Thyroid gland (tissue), 4 donors: Measurements from ENCODE around the gene PAPLN. TPM values are rescaled to one million over a fixed set of nuclear protein-coding genes. Genes with fewer than 3 reads are reported as not detected.

Experiments
- DNase-seq, 2 donors: peaks; one replicate each; pipeline ENCODE4 v3.0.0-alpha.2; 2019
- H3K27ac ChIP-seq, 3 donors: fragments of 200-600 bp; sonication (generic); 1 replicate in 2 of 3; 2 replicates in 1 of 3; pipeline ENCODE4 v1.5.1; 2016 to 2019; ENCODE audit warnings: mild to moderate bottlenecking in 1 of 3, moderate library complexity in 1 of 3
- H3K27me3 ChIP-seq: fragments of 200-600 bp; sonication (generic); one replicate; pipeline ENCODE4 v1.5.1; 2019
- H3K36me3 ChIP-seq, 2 donors: fragments of 200-600 bp; sonication (generic); one replicate each; pipeline ENCODE4 v1.5.1; 2016 to 2019
- H3K4me1 ChIP-seq, 2 donors: fragments of 200-600 bp; sonication (generic); one replicate each; pipeline ENCODE4 v1.5.1; 2017 to 2019
- H3K4me3 ChIP-seq, 3 donors: fragments of 200-600 bp; sonication (generic); replicated peaks in 1 of 3; 1 replicate in 2 of 3; 2 replicates in 1 of 3; pipeline ENCODE4 v1.5.1; 2016; ENCODE audit warnings: mild to moderate bottlenecking in 1 of 3
- H3K9me3 ChIP-seq: fragments of 200-600 bp; sonication (generic); one replicate; pipeline ENCODE4 v1.5.1; 2017
- CTCF ChIP-seq, 6 experiments: fragments of 200-600 bp in 3 of 6; fragments of 450-650 bp in 3 of 6; sonication (generic) in 3 of 6; IDR thresholded peaks; one replicate each; pipeline ENCODE4 v1.5.1; 2016 to 2019; ENCODE audit warnings: antibody characterized with exemption in 6 of 6, mild to moderate bottlenecking in 2 of 6, inconsistent platforms in 1 of 6, moderate library complexity in 1 of 6
- POLR2A ChIP-seq, 2 donors: fragments of 450-650 bp; IDR thresholded peaks; one replicate each; pipeline ENCODE4 v1.6.1; 2017; ENCODE audit warnings: antibody characterized with exemption in 2 of 2, mild to moderate bottlenecking in 2 of 2, moderate library complexity in 1 of 2
- WGBS, 2 donors: methylation state at CpG; one replicate each; pipeline ENCODE4 v1.1.5; 2017; 5-methylcytosine and 5-hydroxymethylcytosine counted together
- intact Hi-C: fragments of 100-400 bp; cut with DNase I; formaldehyde crosslinking; loops from one replicate; pipeline ENCODE4 v1.15.1; 2023
- total RNA-seq, 4 donors: library from RNA; depleted of rRNA; stranded (reverse); fragments of >200 nt; gene quantifications; one replicate each; pipeline ENCODE4 v1.2.3, GENCODE V29; 2016

Gene PAPLN
- total RNA-seq, 4 donors from 2014 or later, result 23.2 to 82.8 (median 48.4) TPM

- TF ChIP-seq CTCF (IDR thresholded peaks at IDR 0.05) (no peak), POLR2A (IDR thresholded peaks at IDR 0.05) (no peak)
- H3K27me3 ChIP-seq, result no peaks in the 10 kb centered on the region
- peak overlapping the region in 1 of 3 donors; percentile 38 for H3K27ac ChIP-seq
- H3K4me3 ChIP-seq, result no peak overlapping the region
- peak; percentile 48 to 51 for DNase-seq
- H3K4me1 ChIP-seq, result peaks cover 0 to 10% of the 10 kb centered on the region in 2 donors
- intact Hi-C loops, result no loop called here
- peaks cover 14 to 23% of the 10 kb centered on the region in 2 donors for H3K36me3 ChIP-seq
- 64 to 71% methylated on average over 5 of the region's 5 CpGs for WGBS, 2 donors
- H3K9me3 ChIP-seq, result no peaks in the 10 kb centered on the region
Measured at GRCh38 chr14:73287071-73287470, 49.8 kb downstream of the PAPLN start.

- Histone ChIP-seq H3K27ac (peak overlapping the region in 1 of 3 donors; percentile 7), H3K27me3 (no peaks in the 10 kb centered on the region), H3K9me3 (no peaks in the 10 kb centered on the region), H3K4me1 (peaks cover 0 to 10% of the 10 kb centered on the region in 2 donors), H3K36me3 (peaks cover 8 to 22% of the 10 kb centered on the region in 2 donors), H3K4me3 (no peak overlapping the region)
- no peak for TF ChIP-seq POLR2A (IDR thresholded peaks at IDR 0.05)
- no peak for TF ChIP-seq CTCF (IDR thresholded peaks at IDR 0.05)
- intact Hi-C loops, result no loop called here
- 80 to 85% methylated on average over 3 of the region's 3 CpGs for WGBS, 2 donors
- no peak for DNase-seq
Measured at GRCh38 chr14:73289308-73289707, 52.0 kb downstream of the PAPLN start.

- peaks cover 7 to 22% of the 10 kb centered on the region in 2 donors for H3K36me3 ChIP-seq
- intact Hi-C loops, result no loop called here
- H3K4me3 ChIP-seq, result no peak overlapping the region
- no peaks in the 10 kb centered on the region for H3K9me3 ChIP-seq
- peaks cover 0 to 10% of the 10 kb centered on the region in 2 donors for H3K4me1 ChIP-seq
- no peaks in the 10 kb centered on the region for H3K27me3 ChIP-seq
- no peak overlapping the region for H3K27ac ChIP-seq
- TF ChIP-seq CTCF (IDR thresholded peaks at IDR 0.05) (no peak), POLR2A (IDR thresholded peaks at IDR 0.05) (no peak)
- no peak for DNase-seq
- WGBS, 2 donors, result 68% methylated on average over 3 of the region's 3 CpGs
Measured at GRCh38 chr14:73289729-73290128, 52.4 kb downstream of the PAPLN start.

GRCh38 chr14:73290279-73290678, 53.0 kb downstream of the PAPLN start:
- intact Hi-C loops, result no loop called here
- TF ChIP-seq POLR2A (IDR thresholded peaks at IDR 0.05) (no peak), CTCF (IDR thresholded peaks at IDR 0.05) (no peak)
- WGBS, 2 donors, result 83 to 89% methylated on average over 4 of the region's 4 CpGs
- no peak for DNase-seq
- Histone ChIP-seq H3K27me3 (no peaks in the 10 kb centered on the region), H3K4me3 (no peak overlapping the region), H3K9me3 (no peaks in the 10 kb centered on the region), H3K36me3 (peaks cover 2 to 17% of the 10 kb centered on the region in 2 donors), H3K27ac (no peak overlapping the region), H3K4me1 (peaks cover 0 to 10% of the 10 kb centered on the region in 2 donors)

- 94 to 97% methylated on average over 12 of the region's 12 CpGs for WGBS, 2 donors
- no peak overlapping the region for H3K27ac ChIP-seq
- H3K9me3 ChIP-seq, result no peaks in the 10 kb centered on the region
- TF ChIP-seq POLR2A (IDR thresholded peaks at IDR 0.05), result no peak
- no peak for TF ChIP-seq CTCF (IDR thresholded peaks at IDR 0.05)
- H3K36me3 ChIP-seq, result peaks cover 0 to 6% of the 10 kb centered on the region in 2 donors
- H3K4me3 ChIP-seq, result no peak overlapping the region
- no peak for DNase-seq
- H3K4me1 ChIP-seq, result no peaks in the 10 kb centered on the region
- no peaks in the 10 kb centered on the region for H3K27me3 ChIP-seq
- intact Hi-C loops, result no loop called here
Measured at GRCh38 chr14:73293782-73294781, 56.8 kb downstream of the PAPLN start.
